K562 (cell line): Measurements from ENCODE around the gene PRSS8. TPM values are rescaled to one million over a fixed set of nuclear protein-coding genes. Genes with fewer than 3 reads are reported as not detected.
A peak's percentile ranks its signal among the peaks of the same experiment; 100 is the strongest.

Experiments
- CBX3 ChIP-seq, 2 experiments: IDR thresholded peaks; 1 replicate in 1 of 2; 2 replicates in 1 of 2; pipeline ENCODE4 v1.6.1; 2012; ENCODE audit warnings: inconsistent platforms in 2 of 2, low read length in 2 of 2, borderline replicate concordance in 1 of 2, control low read depth in 1 of 2
- CHAMP1 ChIP-seq: fragments of 450-650 bp; IDR thresholded peaks from 2 replicates; pipeline ENCODE4 v1.6.1; 2016; ENCODE audit warnings: mild to moderate bottlenecking
- DDX20 ChIP-seq: fragments of 450-650 bp; IDR thresholded peaks from 2 replicates; pipeline ENCODE4 v1.6.1; 2016; ENCODE audit warnings: missing genetic modification characterization, low read depth, mild to moderate bottlenecking, missing compliant biosample characterization, moderate library complexity
- EZH2 ChIP-seq: IDR thresholded peaks from 2 replicates; pipeline ENCODE4 v1.6.1; 2012; ENCODE audit warnings: low read depth, mild to moderate bottlenecking, inconsistent platforms, low read length, borderline replicate concordance
- FOSL1 ChIP-seq: fragments of 200-800 bp; sonication (Bioruptor generic); conservative IDR thresholded peaks from 2 replicates; pipeline ENCODE4 v1.6.1; 2016; ENCODE audit warnings: missing genetic modification characterization, missing compliant biosample characterization
- GTF2E2 ChIP-seq: fragments of 200-800 bp; sonication (Bioruptor generic); IDR thresholded peaks from 2 replicates; pipeline ENCODE4 v1.6.1; 2016; ENCODE audit warnings: missing genetic modification characterization, missing compliant biosample characterization
- HDAC1 ChIP-seq, 2 experiments: fragments of 450-650 bp; IDR thresholded peaks; 2 replicates each; pipeline ENCODE4 v1.6.1; 2016 to 2017; ENCODE audit warnings: inconsistent platforms in 1 of 2, mild to moderate bottlenecking in 1 of 2, moderate library complexity in 1 of 2
- MXD1 ChIP-seq: fragments of 250-450 bp; sonication (Bioruptor Pico); IDR thresholded peaks from 2 replicates; pipeline ENCODE4 v1.8.0; 2021; ENCODE audit warnings: borderline replicate concordance, mild to moderate bottlenecking, moderate library complexity; ENCODE audit not compliant: poor library complexity, severe bottlenecking
- NR1H2 ChIP-seq: sonication (generic); formaldehyde crosslinking; IDR thresholded peaks from 2 replicates; pipeline ENCODE4 v1.4.0; 2020; ENCODE audit warnings: mild to moderate bottlenecking, missing genetic modification reagents
- PBX2 ChIP-seq, 2 experiments: IDR thresholded peaks in 1 of 2; conservative IDR thresholded peaks in 1 of 2; 2 replicates each; pipeline ENCODE4 v1.6.1; 2016; ENCODE audit warnings: low read depth in 2 of 2, mild to moderate bottlenecking in 1 of 2, missing compliant biosample characterization in 1 of 2, missing genetic modification characterization in 1 of 2, moderate library complexity in 1 of 2
- PREB ChIP-seq: sonication (generic); formaldehyde crosslinking; IDR thresholded peaks from 2 replicates; pipeline ENCODE4 v1.8.1; 2023; ENCODE audit warnings: mild to moderate bottlenecking, missing genetic modification reagents
- RFX1 ChIP-seq: fragments of 450-650 bp; IDR thresholded peaks from 2 replicates; pipeline ENCODE4 v1.6.1; 2016; ENCODE audit warnings: mild to moderate bottlenecking, moderate library complexity
- SIX5 ChIP-seq, 2 experiments: IDR thresholded peaks; 2 replicates each; pipeline ENCODE4 v1.6.1; 2011; ENCODE audit warnings: low read length in 2 of 2, borderline replicate concordance in 1 of 2, low read depth in 1 of 2, mild to moderate bottlenecking in 1 of 2, moderate library complexity in 1 of 2; ENCODE audit not compliant: insufficient read depth in 1 of 2
- SMARCA4 ChIP-seq: fragments of 450-650 bp; IDR thresholded peaks from 2 replicates; pipeline ENCODE4 v1.6.1; 2016
- SMARCA5 ChIP-seq: fragments of 450-650 bp; IDR thresholded peaks from 2 replicates; pipeline ENCODE4 v1.6.1; 2016
- ZNF699 ChIP-seq: fragments of 250-450 bp; sonication (Bioruptor Pico); IDR thresholded peaks from 2 replicates; pipeline ENCODE4 v1.8.0; 2021; ENCODE audit warnings: mild to moderate bottlenecking, moderate library complexity; ENCODE audit not compliant: insufficient replicate concordance
- ZNF766 ChIP-seq: fragments of 200-800 bp; sonication (Bioruptor generic); conservative IDR thresholded peaks from 2 replicates; pipeline ENCODE4 v1.6.1; 2016; ENCODE audit warnings: missing genetic modification characterization, missing compliant biosample characterization
- polyA plus RNA-seq, 8 experiments: library from polyadenylated mRNA; depleted of rRNA in 4 of 8; stranded (reverse) in 5 of 8; unstranded in 3 of 8; fragments of >200 nt; fragmentation: Nextera tagmentation in 2 of 8; fragmentation: Illumina TruSeq in 1 of 8; extraction: Ambion mirVana in 2 of 8; extraction: Trizol in 1 of 8; gene quantifications; 2 replicates each; pipeline versions ENCODE4 v1.2.1 to v1.2.3, GENCODE V29; 2011 to 2014; ENCODE audit warnings: inconsistent platforms in 1 of 8, missing spikeins in 1 of 8
- total RNA-seq, 7 experiments: library from RNA; depleted of rRNA in 6 of 7; stranded (reverse); fragments of >200 nt in 6 of 7; fragmentation: Illumina TruSeq in 2 of 7; extraction: Trizol in 2 of 7; gene quantifications; 2 replicates each; pipeline versions ENCODE4 v1.2.1 to v1.2.3, GENCODE V29; 2011 to 2021; ENCODE audit warnings: low replicate concordance in 1 of 7

Gene PRSS8
- total and polyA plus RNA-seq, 9 of the 15 experiments (the other 6 are each of a cell fraction or from before 2014, with no cell fraction given), result 0.25 to 3.9 (median 1.3) TPM; not detected in 1

GRCh38 chr16:31118223-31119155 lies 17.0 kb downstream of the PRSS8 start (continued):
- TF ChIP-seq PBX2 (CRISPR knock-in tag; IDR thresholded peaks at IDR 0.05; ENCODE audit: low read depth) (no peak), PBX2 (tag; conservative IDR thresholded peaks at IDR 0.05; ENCODE audit: low read depth) (no peak), NR1H2 (CRISPR knock-in tag) (no peak), MXD1 (CRISPR knock-in tag) (no peak), HDAC1 (IDR thresholded peaks at IDR 0.05) (0 out of 4 replicates have a peak, but pooled peaks of 1 of the 2 experiments have one; percentile 5), FOSL1 (peak; percentile 16; the same call in 1 of the 2 replicates), EZH2 (no peak), CBX3 (IDR thresholded peaks at IDR 0.05; ENCODE audit: borderline replicate concordance in 1 of 2, low read length in 2 of 2) (no peak), GTF2E2 (tag) (0 out of 2 replicates have a peak, but pooled peaks have one; percentile 23), CHAMP1 (no peak), ZNF699 (no peak), SMARCA5 (0 out of 2 replicates have a peak, but pooled peaks have one; percentile 48), SIX5 (IDR thresholded peaks at IDR 0.05; ENCODE audit: borderline replicate concordance in 1 of 2, insufficient read depth in 1 of 2, low read depth in 1 of 2, low read length in 2 of 2) (no peak), PREB (CRISPR knock-in tag) (no peak), ZNF766 (no peak), DDX20 (tag) (no peak), RFX1 (no peak), SMARCA4 (0 out of 2 replicates have a peak, but pooled peaks have one; percentile 24)
